NCI-H1048 (cell line): ENCODE measurements around the gene DDIT4L.
"Not testable (repeated sequence)": the region's sequence is repeated elsewhere in the genome, so short reads cannot be mapped to it uniquely, and the experiment has no call there.

Experiments
- DNase-seq: peaks from one replicate; lab custom pipeline; 2025; lab: John Stamatoyannopoulos, UW

DDIT4L gene

DNA sequence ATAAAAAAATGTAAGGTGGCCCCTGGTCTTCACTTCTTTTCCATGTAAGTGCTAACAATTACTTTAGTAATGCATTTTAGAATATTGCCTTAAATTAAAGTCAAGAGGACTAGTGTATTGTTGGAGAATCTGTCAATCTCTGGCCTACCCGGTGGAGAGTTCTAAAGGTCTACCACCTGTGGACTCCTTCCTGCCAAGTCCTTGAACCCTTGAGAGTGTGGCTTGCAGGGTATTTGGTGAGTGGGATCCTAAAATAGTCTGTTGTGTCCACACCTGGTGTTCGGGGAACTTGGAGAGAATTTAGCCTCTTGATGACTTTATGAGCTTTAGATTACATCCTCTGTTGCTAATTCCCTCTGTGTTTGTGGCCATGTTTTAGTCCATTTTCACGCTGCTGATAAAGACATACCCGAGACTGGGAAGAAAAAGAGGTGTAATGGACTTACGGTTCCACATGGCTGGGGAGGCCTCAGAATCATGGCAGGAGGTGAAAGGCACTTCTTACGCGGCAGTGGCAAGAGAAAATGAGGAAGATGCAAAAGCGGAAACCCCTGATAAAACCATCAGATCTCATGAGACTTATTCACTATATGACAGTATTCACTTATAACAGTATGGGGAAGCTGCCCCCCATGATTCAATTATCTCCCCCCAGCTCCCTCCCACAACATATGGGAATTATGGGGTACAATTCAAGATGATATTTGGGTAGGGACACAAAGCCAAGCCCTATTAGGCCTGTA is 23.8 kb downstream of the DDIT4L start:
- no peak for DNase-seq

DNA sequence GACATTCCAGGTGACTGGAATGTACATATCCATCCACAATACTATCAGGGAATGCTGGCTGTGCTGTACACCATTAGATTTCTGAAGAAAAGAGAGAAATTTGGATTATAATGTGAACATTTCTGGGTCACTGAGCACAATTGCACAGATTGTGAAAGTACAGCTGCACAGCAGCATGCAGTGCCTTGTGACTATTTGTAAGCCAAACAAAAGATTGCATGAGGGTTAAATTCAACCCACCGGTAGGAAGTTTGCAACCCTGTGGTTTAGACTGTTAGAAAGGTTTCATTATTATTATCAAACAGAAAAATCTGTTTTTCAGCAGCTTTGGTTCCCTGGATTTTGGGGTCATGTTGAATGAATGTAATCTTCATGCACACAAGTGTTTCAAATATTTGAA is 24.5 kb downstream of the DDIT4L start:
- no peak for DNase-seq

DNA sequence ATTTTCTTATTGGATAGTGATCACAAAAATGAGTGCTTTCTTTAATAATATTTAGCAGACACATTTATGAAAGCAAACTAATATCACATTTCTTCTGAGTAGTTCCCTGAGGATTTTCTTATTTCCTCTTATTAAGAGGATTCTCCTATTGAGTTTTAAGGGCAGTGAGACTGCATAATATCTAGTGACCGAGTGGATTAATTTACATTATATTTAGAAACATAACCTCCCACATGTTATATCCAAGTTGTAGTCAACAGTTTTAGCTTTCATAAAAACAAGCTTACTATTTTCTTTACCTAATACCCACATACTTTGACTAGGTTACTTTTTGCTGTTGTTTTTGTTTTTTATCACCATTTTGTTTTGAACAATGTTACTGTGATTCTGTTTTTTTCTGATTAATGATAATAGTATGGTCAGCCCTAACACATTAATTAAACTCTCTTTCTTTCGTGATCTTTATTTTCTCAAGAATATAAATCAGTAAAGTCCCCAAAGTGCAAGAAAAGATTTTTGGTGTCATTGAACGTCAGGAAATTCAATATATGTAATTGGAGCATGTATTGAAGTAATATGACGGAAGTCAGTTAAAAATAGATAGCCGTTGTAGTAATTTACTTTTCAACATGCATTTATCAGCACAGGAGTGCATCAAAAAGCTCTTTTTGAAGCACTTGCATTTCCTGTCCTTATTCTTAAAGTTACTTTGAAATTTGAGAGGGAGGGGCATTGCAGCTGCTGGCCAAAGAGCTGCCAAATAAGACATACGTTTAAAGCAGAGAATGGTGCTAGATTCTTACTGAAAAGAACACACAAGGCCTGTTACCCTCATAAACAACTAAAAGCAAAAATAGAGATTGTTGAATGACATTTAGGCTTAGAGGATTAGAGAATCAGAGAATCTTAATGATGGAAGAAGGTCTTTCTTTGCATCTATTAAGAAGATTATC is 25.2 kb downstream of the DDIT4L start:
- no peak for DNase-seq

DNA sequence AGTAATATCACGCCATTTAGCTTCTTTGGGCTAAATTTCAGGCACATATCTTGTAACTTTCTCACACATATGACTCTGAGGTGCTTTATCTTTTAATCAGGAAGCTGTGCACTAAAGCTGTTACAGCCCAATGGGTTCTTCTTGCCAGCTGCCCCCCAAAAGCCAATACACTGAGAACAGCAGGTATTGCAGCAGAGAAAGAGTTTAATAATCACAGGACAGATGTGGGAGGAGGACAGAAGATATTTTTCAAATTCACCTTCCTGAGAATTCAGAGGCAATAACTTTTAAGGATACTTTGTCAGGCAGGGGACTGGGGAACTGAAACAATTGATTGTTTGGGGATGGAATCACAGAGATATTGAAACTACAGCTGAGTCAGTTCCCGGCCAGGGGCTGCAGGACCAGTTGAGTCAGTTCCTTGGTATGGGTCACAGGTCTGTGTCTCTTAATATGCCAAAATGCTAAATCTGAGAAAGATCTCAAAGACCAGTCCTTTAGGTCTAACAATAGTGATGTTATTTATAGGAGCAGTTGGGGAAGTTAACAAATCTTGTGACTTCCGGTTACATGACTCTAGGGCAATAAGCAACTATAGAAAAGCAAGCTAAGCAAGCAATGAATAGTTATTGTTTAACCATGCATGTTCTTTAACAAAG is 28.1 kb downstream of the DDIT4L start:
- no peak for DNase-seq

DNA sequence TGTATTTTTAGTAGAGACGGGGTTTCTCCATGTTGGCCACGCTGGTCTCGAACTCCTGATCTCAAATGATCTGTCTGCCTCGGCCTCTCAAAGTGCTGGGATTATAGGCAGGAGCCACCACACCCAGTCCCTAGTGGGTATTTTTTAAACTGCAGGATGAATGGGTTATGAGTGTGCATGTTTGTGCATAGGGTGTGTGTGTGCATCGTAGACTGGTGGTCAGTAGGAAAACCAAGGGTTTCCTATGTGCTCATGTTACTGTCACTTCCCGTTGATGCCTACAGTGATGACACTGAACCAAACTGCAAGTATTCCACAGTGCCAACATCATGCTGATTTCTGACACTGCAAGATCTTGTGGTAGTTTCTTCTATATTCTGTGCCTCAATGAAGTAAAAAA is 41.1 kb downstream of the DDIT4L start:
- DNase-seq: no peak

DNA sequence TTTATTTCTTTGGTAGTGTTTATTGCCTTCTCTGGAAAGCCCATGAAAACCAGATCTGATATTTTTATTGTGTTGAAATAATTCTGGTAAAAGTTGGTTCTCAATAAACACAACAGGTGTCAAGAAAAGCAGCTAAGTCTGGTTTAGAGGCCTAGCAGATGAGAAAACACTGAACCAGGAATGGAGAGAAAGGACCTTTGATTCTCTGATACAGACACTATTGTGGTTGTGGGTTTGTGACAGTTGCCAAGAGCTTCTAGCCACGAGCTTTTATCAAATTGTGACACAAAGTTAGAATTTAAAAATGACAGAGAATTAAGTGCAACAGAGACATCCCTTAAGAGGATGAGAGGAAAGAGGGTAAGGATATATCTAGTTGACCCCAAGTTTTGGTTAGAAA is 42.6 kb downstream of the DDIT4L start:
- DNase-seq: no peak

DNA sequence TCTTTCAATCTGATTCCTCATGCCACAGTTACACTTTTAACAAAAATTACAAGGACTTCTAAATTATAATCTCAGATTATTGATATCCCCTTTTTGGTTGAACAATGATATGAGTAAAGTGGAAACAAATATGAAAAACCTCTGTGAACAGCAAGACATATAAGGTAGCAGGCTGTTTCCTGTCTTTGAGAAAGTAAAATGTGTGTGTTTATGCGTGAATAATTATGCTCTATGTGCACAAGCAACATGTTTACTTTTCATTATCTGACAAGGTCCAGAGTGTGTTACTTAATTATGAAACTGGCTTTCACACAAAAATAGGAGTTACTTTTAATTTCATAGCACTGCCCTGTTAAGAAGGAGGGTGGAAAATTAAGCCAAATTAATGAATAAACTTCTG is 43.1 kb downstream of the DDIT4L start:
- DNase-seq: no peak

DNA sequence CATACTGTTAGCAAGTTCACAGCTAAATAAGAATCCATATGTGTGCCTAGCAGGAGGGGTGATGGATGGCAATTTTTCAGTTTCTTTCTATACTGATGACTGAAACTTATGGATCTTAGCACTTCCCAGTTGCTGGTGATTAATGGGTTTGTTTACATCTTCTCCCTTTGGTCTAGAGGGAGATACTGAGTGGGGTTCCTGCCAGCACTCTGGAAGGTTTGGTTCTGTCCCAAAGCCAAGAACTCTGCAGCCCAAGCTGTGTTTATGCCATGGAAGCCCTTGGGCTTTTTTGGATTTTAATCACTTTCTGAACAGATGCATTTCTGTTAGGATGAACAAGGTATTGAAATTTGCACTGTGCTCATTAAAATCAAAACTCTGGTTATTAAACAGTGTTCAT is 43.5 kb downstream of the DDIT4L start:
- DNase-seq: no peak

DNA sequence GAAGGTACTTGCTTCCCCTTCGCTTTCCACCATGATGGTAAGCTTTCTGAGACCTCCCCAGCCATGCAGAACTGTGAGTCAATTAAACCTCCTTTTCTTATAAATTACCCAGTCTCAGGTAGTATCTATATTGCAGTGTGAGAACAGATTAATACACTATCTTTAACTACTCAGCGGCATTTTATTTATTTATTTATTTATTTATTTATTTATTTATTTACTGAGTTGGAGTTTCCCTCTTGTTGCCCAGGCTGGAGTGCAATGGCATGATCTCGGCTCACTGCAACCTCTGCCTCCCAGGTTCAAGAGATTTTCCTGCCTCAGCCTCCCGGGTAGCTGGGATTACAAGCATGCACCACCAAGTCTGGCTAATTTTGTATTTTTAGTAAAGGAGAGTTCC is 52.9 kb downstream of the DDIT4L start:
- DNase-seq: not testable (repeated sequence)
